Ascending aorta (tissue), 2 donors: ENCODE measurements around the gene EIF4A2. TPM values are rescaled to one million over a fixed set of nuclear protein-coding genes. Genes with fewer than 3 reads are reported as not detected.
A peak's percentile ranks its signal among the peaks of the same experiment; 100 is the strongest.

Experiments
- DNase-seq, 2 donors: peaks; one replicate each; pipeline ENCODE4 v3.0.0-alpha.2; 2019; ENCODE audit warnings: low spot score in 2 of 2
- H3K27ac ChIP-seq, 2 donors: fragments of 200-600 bp; sonication (generic); one replicate each; pipeline ENCODE4 v1.5.1; 2016 to 2017; ENCODE audit warnings: mild to moderate bottlenecking in 1 of 2
- H3K27me3 ChIP-seq: fragments of 200-600 bp; sonication (generic); one replicate; pipeline ENCODE4 v1.5.1; 2017
- H3K36me3 ChIP-seq, 2 donors: fragments of 200-600 bp; sonication (generic); one replicate each; pipeline ENCODE4 v1.5.1; 2016
- H3K4me1 ChIP-seq, 2 donors: fragments of 200-600 bp; sonication (generic); one replicate each; pipeline ENCODE4 v1.5.1; 2016 to 2017; ENCODE audit warnings: mild to moderate bottlenecking in 1 of 2
- H3K4me3 ChIP-seq, 2 donors: fragments of 200-600 bp; sonication (generic); one replicate each; pipeline ENCODE4 v1.5.1; 2016 to 2017; ENCODE audit warnings: mild to moderate bottlenecking in 1 of 2
- H3K9me3 ChIP-seq, 2 donors: fragments of 200-600 bp; sonication (generic); one replicate each; pipeline ENCODE4 v1.5.1; 2016
- intact Hi-C: fragments of 100-400 bp; cut with DNase I; formaldehyde crosslinking; loops from one replicate; pipeline ENCODE4 v1.15.1; 2023
- total RNA-seq: library from RNA; depleted of rRNA; stranded (reverse); fragments of >200 nt; gene quantifications from one replicate; pipeline ENCODE4 v1.1.0, GENCODE V29; 2016
- TF ChIP-seq, protein P1 (sequence below), 3 experiments: fragments of 200-600 bp in 2 of 3; fragments of 450-650 bp in 1 of 3; sonication (generic) in 2 of 3; IDR thresholded peaks; one replicate each; pipeline ENCODE4 v1.5.1; 2016 to 2019; ENCODE audit warnings: antibody characterized with exemption in 3 of 3, mild to moderate bottlenecking in 1 of 3, moderate library complexity in 1 of 3

EIF4A2 gene
- total RNA-seq, 1 donor from 2014 or later, result 260 TPM

- peak in 1 of 2 donors; percentile 61 for DNase-seq
Observed at GRCh38 chr3:186824430-186825139, 41.2 kb downstream of the EIF4A2 start.

DNA sequence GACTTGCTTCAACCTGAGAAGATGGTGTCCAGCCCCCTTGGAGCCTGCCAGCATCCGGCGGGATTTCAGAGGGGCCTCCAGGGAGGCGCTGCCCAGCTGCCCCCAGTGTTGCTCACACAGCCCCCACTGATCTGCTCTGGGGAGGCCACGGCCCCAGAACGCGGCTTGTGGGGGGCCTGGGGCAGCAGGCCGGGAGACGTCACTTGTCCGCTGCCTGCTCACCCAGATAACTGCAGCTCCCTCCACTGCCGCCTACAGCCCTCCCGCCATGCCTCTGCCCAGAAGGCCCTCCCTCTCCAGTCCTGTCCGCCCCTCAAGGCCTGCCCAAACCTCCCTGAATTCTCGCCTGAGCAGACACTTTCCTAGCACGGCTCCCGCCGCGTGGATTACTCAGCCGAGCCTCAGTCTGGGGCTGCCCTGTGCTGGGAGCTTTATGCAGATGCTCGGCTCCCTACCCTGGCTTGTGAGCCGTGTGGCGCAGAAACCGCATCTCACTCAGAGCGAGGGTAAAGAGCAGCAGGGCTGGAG, 42.0 kb downstream of the EIF4A2 start:
- Histone ChIP-seq H3K9me3 (no peaks in the 10 kb centered on the region), H3K4me3 (peak overlapping the region in 1 of 2 donors; percentile 17), H3K4me1 (peaks cover 3 to 5% of the 10 kb centered on the region in 2 donors), H3K36me3 (no peaks in the 10 kb centered on the region), H3K27ac (no peak overlapping the region), H3K27me3 (peaks cover 7% of the 10 kb centered on the region)
- intact Hi-C loops, result loop anchor here (2.0 kb wide), 1 partner anchor 209 kb away; no protein-coding TSS in a partner anchor
- peak in 1 of 2 donors; percentile 73 for DNase-seq
- TF ChIP-seq, protein P1, sequence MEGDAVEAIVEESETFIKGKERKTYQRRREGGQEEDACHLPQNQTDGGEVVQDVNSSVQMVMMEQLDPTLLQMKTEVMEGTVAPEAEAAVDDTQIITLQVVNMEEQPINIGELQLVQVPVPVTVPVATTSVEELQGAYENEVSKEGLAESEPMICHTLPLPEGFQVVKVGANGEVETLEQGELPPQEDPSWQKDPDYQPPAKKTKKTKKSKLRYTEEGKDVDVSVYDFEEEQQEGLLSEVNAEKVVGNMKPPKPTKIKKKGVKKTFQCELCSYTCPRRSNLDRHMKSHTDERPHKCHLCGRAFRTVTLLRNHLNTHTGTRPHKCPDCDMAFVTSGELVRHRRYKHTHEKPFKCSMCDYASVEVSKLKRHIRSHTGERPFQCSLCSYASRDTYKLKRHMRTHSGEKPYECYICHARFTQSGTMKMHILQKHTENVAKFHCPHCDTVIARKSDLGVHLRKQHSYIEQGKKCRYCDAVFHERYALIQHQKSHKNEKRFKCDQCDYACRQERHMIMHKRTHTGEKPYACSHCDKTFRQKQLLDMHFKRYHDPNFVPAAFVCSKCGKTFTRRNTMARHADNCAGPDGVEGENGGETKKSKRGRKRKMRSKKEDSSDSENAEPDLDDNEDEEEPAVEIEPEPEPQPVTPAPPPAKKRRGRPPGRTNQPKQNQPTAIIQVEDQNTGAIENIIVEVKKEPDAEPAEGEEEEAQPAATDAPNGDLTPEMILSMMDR (IDR thresholded peaks at IDR 0.05), result no peak

More at GRCh38 chr3:186824430-186825139, 41.2 kb downstream of the EIF4A2 start:
- TF ChIP-seq, protein P1 (IDR thresholded peaks at IDR 0.05), result no peak
- peaks cover 3 to 5% of the 10 kb centered on the region in 2 donors for H3K4me1 ChIP-seq
- no peaks in the 10 kb centered on the region for H3K36me3 ChIP-seq
- no peak overlapping the region for H3K27ac ChIP-seq
- H3K4me3 ChIP-seq, result no peak overlapping the region
- intact Hi-C loops, result loop anchor here (2.0 kb wide), 1 partner anchor 208 kb away; no protein-coding TSS in a partner anchor
- H3K9me3 ChIP-seq, result no peaks in the 10 kb centered on the region
- H3K27me3 ChIP-seq, result peaks cover 7% of the 10 kb centered on the region

- DNase-seq, result peak in 1 of 2 donors; percentile 54
- H3K27me3 ChIP-seq, result peaks cover 7% of the 10 kb centered on the region
- TF ChIP-seq, protein P1 (IDR thresholded peaks at IDR 0.05), result no peak
- no peak overlapping the region for H3K27ac ChIP-seq
- H3K4me1 ChIP-seq, result peaks cover 3 to 5% of the 10 kb centered on the region in 2 donors
- no peaks in the 10 kb centered on the region for H3K9me3 ChIP-seq
- no peaks in the 10 kb centered on the region for H3K36me3 ChIP-seq
- H3K4me3 ChIP-seq, result peak overlapping the region in 1 of 2 donors; percentile 86
- intact Hi-C loops, result loop anchor here (2.0 kb wide), 2 partner anchors 19 to 209 kb away; partner anchors contain the start of gene RFC4
Observed at GRCh38 chr3:186825872-186826409, 42.6 kb downstream of the EIF4A2 start.

DNA sequence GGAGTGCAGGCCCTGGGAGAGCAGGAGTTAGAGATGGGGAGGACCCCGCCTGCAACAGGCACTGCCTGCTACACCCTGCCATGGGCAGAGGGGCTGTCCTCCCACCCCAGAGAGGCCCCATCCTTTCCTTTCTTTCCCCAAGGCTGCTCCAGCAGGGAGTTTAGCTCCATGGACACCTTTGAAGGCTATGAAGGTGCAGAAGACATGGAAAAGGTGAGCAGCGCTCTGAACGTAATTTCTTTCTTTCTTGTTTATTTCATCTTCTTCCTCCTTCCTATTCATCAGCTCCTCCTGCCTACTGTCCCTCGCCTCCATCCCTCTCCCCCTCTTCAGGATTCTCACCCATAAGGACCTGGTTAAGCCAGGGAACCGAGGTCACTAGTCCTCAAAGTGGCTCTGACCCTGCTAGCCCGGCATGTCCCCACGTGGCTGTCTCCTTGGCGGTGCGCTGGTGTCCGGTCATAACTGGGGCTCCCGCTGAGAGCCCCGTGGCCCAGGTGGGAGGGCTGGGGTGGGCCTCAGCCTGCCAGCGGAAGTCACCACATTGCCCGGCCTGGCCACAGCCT, 43.1 kb downstream of the EIF4A2 start:
- Histone ChIP-seq H3K4me1 (peaks cover 3 to 5% of the 10 kb centered on the region in 2 donors), H3K27me3 (peaks cover 7% of the 10 kb centered on the region), H3K27ac (no peak overlapping the region), H3K4me3 (peak overlapping the region; percentile 62 to 86), H3K9me3 (no peaks in the 10 kb centered on the region), H3K36me3 (no peaks in the 10 kb centered on the region)
- intact Hi-C loops, result loop anchor here (2.0 kb wide), 1 partner anchor 20 kb away; the partner anchor contains the start of gene RFC4
- peak in 1 of 2 donors; percentile 64 for DNase-seq
- TF ChIP-seq, protein P1 (IDR thresholded peaks at IDR 0.05), result no peak

DNA sequence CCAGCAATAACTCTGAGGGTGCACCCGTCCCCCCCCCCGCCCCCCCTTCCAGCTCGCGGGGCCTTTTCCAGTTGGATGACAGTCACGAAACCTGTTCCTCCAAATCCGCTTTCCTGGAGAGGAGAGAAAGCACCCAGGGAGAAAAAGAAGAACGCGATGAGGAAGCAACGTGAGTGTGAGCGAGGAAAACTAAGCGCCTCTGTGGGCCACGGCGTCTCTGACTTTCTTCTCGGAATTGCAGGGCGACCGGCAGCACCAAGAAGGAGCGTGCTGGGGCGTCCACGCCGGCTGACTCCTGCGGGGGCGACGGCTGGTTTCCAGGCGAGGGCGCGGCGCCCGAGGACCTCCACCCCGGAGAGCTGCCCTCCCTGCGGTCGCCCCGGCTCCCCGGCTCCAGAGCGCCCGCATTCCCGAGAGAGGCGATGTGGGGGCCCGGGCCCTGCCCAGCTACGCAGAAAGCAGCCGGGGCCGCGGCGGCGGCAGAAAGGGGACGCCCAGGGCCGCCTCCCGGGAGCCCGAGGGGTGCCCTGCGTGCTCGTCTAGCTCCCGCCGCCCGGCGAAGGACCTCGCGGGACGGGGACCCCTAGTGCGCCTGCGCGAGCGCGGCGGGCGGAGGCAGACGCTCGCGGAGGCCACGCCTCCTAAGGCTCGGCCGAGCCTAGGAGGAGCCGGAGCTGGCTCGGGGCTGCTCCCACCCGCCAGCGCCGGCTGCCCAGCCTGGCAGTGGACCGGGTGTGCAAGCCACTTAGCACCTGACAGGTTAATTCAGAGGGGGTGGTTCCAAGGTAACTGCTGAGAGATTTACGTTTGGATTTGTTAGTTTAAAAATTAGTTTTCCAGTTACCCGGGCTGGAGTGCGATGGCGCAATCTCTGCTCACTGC, 43.8 kb downstream of the EIF4A2 start:
- Histone ChIP-seq H3K27ac (peak overlapping the region; percentile 57 to 62), H3K27me3 (peaks cover 7% of the 10 kb centered on the region), H3K36me3 (no peaks in the 10 kb centered on the region), H3K4me1 (peaks cover 3 to 5% of the 10 kb centered on the region in 2 donors), H3K4me3 (peak overlapping the region; percentile 62 to 86), H3K9me3 (no peaks in the 10 kb centered on the region)
- DNase-seq, result peak in 1 of 2 donors; percentile 88
- TF ChIP-seq, protein P1 (IDR thresholded peaks at IDR 0.05), result no peak
- intact Hi-C loops, result loop anchor here (2.0 kb wide), 1 partner anchor 20 kb away; the partner anchor contains the start of gene RFC4
